GM12891 (cell line): ENCODE results near the gene SETD7.

ENCODE experiments used
- POLR2A ChIP-seq: IDR thresholded peaks from 2 replicates; pipeline ENCODE4 v1.6.1; 2011; ENCODE audit warnings: low read depth, low read length, control low read depth
- POLR2AphosphoS5 ChIP-seq: IDR thresholded peaks from 2 replicates; pipeline ENCODE4 v1.6.1; 2011; ENCODE audit warnings: low read depth, low read length, control low read depth
- POU2F2 ChIP-seq: IDR thresholded peaks from 2 replicates; pipeline ENCODE4 v1.6.1; 2011; ENCODE audit warnings: low read depth, mild to moderate bottlenecking, control low read depth, low read length, moderate library complexity
- TAF1 ChIP-seq: IDR thresholded peaks from 2 replicates; pipeline ENCODE4 v1.6.1; 2011; ENCODE audit warnings: low read depth, low read length, control low read depth

- TF ChIP-seq POLR2A: no peak
- no peak for TF ChIP-seq POLR2AphosphoS5
- TF ChIP-seq TAF1: no peak
- TF ChIP-seq POU2F2: no peak
Observed at GRCh38 chr4:139451997-139452396, 104.0 kb downstream of the SETD7 start.
